Vagina (tissue), 2 donors: Measurements from ENCODE around the gene AMOT.

Source experiments
- POLR2A ChIP-seq, 2 donors: fragments of 450-650 bp; IDR thresholded peaks; one replicate each; pipeline ENCODE4 v1.6.1; 2017; ENCODE audit warnings: antibody characterized with exemption in 2 of 2, mild to moderate bottlenecking in 2 of 2, moderate library complexity in 2 of 2
- TF ChIP-seq, protein P1 (sequence below), 3 experiments: fragments of 450-650 bp in 2 of 3; fragments of 200-600 bp in 1 of 3; sonication (generic) in 1 of 3; IDR thresholded peaks; one replicate each; pipeline ENCODE4 v1.5.1; 2017 to 2019; ENCODE audit warnings: antibody characterized with exemption in 3 of 3, mild to moderate bottlenecking in 2 of 3, moderate library complexity in 2 of 3

DNA sequence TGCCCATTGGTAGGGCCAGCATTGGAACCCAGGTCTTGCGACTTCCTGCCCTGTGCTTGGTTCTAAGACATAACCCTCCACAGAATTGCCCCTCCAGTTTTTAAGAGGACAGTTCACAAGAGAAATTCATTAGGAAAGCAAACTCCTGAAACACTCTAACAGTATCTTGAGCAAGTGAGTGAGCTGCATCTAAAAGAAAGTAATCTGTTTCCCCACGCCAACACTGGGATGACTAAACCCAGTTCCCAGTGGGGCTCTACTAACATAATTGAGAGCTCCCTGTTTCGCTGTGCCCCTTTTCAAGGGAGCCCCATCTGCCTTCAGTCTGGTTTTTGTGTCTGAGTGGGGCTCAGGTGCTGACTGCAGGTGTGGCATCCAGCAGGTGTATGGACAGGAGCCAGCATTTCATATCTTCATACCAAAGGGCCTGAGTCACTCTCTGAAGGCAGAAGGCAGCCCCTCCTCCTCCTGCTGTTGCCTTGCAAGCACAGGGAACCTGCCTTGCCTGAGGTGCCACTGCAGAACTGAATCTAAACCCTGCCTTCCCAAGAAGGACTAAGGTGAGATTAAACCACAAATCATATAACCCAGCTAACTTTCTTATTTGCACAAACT lies 8.0 kb downstream of the AMOT start:
- TF ChIP-seq, protein P1, sequence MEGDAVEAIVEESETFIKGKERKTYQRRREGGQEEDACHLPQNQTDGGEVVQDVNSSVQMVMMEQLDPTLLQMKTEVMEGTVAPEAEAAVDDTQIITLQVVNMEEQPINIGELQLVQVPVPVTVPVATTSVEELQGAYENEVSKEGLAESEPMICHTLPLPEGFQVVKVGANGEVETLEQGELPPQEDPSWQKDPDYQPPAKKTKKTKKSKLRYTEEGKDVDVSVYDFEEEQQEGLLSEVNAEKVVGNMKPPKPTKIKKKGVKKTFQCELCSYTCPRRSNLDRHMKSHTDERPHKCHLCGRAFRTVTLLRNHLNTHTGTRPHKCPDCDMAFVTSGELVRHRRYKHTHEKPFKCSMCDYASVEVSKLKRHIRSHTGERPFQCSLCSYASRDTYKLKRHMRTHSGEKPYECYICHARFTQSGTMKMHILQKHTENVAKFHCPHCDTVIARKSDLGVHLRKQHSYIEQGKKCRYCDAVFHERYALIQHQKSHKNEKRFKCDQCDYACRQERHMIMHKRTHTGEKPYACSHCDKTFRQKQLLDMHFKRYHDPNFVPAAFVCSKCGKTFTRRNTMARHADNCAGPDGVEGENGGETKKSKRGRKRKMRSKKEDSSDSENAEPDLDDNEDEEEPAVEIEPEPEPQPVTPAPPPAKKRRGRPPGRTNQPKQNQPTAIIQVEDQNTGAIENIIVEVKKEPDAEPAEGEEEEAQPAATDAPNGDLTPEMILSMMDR (IDR thresholded peaks at IDR 0.05) = no peak
- no peak for TF ChIP-seq POLR2A (IDR thresholded peaks at IDR 0.05)
